ENCODE measurements around the gene THSD4. TPM values are rescaled to one million over a fixed set of nuclear protein-coding genes. Genes with fewer than 3 reads are reported as not detected.
A peak's percentile ranks its signal among the peaks of the same experiment; 100 is the strongest.

THSD4 gene
- total RNA-seq, 1 donor from 2014 or later, result 21.1 TPM

GRCh38 chr15:71788646-71789579, 673.6 kb downstream of the THSD4 start:
- intact Hi-C loops (cut with DNase I), result no loop called here
- DNase-seq (ENCODE audit: low spot score) (peak; percentile 19), ATAC-seq (no peak)

DNA sequence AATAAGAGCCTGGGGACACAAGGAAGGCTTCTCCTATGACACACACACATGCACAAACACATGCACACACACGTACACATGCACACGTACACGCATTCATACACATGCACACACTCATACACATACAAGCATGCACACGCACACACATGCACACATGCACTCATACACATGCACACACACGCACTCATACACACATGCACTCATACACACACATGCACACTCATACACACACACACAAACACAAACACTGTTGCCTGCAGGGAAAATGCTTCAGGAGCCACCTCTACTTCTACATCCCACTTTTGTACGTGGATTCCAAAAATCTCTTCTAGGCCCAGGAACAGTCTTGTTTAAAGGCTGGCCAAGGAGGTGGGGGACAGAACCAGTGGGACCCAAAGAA, 674.3 kb downstream of the THSD4 start:
- ATAC-seq (no peak), DNase-seq (ENCODE audit: low spot score) (no peak)
- intact Hi-C loops (cut with DNase I), result no loop called here

DNA sequence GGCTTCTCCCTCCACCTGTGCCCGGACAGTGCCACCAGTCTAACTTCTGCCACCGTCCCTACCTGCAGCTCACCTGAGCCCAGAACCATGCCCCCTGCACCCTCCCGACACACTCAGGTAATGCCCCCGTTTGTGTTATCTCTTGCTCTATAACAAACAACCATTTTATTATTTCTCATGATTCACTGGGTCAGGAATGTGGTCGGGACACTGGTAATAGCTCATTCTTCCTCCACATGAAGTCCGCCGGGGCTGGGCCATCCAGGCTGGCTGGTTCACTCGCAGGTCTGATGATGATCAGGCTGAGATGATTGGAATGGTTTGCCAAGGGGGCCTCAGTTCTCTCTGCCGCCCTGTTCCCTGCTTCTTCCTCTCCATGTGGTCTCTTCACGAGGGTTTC, 674.8 kb downstream of the THSD4 start:
- ATAC-seq, result no peak
- DNase-seq (ENCODE audit: low spot score), result peak; percentile 43
- intact Hi-C loops (cut with DNase I), result no loop called here

DNA sequence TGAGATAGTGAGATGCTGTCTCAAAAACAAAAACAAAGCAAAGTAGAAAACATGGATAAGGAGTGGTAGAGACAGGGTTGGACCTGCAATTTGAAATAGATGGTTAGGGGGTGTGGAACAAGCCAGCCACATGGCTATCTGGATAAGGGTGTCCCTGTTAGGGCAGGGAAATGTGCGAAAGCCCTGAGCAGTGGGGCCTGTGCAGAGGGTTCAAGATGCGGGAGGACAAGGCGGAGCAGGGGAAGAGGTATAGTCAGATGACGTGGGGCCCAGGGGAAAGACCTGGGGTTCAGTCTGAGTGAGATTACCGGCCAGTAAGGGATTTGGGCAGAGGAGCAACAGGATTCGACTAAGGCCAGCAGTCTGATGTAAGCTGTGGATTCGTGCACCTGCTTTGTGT, 676.7 kb downstream of the THSD4 start:
- intact Hi-C loops (cut with DNase I), result no loop called here

GRCh38 chr15:71792521-71792920, 677.2 kb downstream of the THSD4 start:
- DNase-seq (ENCODE audit: low spot score), result no peak
- ATAC-seq, result no peak
- intact Hi-C loops (cut with DNase I), result no loop called here

More for the DNA sequence above, 676.7 kb downstream of the THSD4 start:
- no peak for ATAC-seq
- DNase-seq (ENCODE audit: low spot score), result no peak

DNA sequence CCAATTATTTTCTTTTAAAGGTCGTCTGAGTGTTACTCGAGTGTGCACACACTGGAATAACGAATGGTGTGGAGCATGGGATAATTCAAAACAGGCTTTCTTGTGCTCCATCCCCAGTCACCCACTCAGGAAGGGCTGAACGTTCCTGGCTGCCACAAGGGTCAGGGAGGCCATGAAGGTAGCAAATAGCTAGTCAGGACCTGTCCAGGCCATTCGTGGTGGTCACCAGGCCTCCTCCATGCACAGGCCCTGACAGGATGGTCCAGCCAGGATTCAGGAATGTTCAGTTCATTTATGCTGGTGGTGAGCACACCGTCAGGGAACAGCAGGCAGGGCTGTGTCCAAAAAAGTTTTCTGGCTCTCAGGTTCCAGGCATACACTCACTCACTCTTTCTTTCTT, 683.4 kb downstream of the THSD4 start:
- intact Hi-C loops (cut with DNase I), result no loop called here
- DNase-seq (ENCODE audit: low spot score) (no peak), ATAC-seq (no peak)

- intact Hi-C loops (cut with DNase I), result loop anchor here (5.0 to 10.0 kb wide), 2 partner anchors 53 to 355 kb away; no protein-coding TSS in a partner anchor
- ATAC-seq, result no peak
Observed at GRCh38 chr15:71800190-71800589, 684.9 kb downstream of the THSD4 start.

DNA sequence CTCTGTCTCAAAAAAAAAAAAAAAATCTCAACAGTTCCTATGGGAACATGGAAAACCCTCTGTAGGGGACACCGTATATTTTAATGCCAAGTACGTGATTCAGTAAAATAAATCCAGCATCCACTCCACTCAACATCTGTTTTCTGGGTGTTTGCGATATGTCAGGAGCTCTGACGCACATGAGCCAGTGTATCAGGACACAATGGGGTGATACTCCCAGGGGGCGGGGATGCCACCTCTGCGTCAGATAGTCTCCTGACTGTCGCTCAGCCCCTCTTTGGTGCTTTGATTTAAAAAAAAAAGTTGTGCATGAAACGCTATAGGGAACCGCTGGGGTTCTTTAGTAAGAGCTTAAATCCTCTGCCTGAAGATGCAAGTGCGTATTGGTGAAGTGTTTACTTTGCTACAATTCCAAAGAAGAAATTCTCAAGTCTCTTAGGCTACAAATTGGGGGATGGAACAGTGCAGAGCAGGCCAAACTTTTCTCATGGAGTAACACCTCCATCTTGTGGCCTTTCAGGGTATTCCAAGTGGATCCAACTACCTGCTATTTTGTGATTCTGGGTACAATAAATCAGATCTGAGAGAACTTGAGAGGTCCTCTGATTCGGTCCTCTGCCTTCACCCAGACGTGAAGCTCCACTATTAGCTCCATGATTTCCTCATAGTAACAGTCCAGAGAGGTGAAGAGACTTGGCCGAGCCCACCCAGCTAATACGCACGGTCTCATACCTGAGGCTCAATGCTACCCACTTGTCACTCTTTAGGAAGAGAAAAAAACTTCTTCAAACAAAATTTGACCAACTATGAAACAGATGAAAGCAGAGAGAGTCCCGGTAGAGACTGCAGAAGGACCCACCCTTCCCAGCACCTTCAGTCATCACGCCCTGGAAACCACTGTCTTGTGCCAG, 685.8 kb downstream of the THSD4 start:
- intact Hi-C loops (cut with DNase I), result loop anchor here (5.0 to 10.0 kb wide), 2 partner anchors 54 to 356 kb away; no protein-coding TSS in a partner anchor
- ATAC-seq, result peak; percentile 91
- DNase-seq (ENCODE audit: low spot score), result no peak

More at GRCh38 chr15:71800190-71800589, 684.9 kb downstream of the THSD4 start:
- DNase-seq (ENCODE audit: low spot score), result no peak

DNA sequence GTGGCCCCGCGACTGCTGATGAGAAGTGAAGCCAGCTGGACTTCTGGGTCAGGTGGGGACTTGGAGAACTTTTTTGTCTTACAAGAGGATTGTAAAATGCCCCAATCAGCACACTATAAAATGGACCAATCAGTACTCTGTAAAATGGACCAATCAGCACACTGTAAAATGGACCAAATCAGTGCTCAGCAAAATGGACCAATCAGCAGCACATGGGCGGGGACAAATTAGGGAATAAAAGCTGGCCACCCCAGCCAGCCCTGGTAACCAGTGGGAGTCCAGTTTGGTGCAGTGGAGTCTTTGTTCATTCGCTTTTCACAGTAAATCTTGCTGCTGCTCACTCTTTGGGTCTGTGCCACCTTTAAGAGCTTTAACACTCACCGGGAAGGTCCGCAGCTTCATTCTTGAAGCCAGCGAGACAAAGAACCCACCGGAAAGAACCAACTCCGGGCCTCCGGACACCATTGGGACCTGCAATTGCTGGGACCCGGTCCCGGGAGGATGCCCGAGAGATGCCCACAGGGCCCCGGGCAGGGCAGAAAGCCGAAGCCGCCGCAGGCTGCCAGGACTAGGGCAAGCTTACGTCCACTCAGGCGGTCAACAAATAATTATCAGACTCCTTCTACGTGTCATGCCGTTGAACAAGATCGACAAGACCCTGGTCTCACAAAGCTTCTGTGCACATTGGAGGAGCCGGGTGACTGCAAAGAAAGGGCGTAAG, 686.8 kb downstream of the THSD4 start:
- no peak for ATAC-seq
- intact Hi-C loops (cut with DNase I), result loop anchor here (5.0 to 10.0 kb wide), 2 partner anchors 55 to 357 kb away; no protein-coding TSS in a partner anchor

DNA sequence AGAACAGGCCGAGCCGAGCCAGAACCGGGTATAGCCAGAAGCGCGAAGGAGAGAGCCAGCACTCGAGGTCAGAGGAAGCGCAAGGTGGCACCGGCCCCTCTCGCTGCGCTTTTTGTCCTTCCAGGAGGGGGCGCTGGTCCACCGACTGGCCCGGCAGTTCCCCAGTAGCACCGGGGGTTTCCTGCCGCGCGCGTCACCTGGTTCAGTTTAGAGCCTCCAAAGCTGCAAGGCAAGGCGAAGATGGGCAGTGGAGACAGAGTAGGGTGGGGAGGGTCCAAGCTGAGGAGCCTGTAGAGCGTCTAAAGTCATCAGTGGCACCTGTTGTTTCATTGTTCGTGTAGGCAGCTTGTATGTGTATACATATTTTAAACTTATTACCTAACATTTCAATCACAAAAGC, 687.5 kb downstream of the THSD4 start:
- no peak for ATAC-seq
- DNase-seq (ENCODE audit: low spot score), result no peak
- intact Hi-C loops (cut with DNase I), result loop anchor here (5.0 to 10.0 kb wide), 2 partner anchors 55 to 358 kb away; no protein-coding TSS in a partner anchor

More for the DNA sequence above, 686.8 kb downstream of the THSD4 start:
- DNase-seq (ENCODE audit: low spot score), result no peak

DNA sequence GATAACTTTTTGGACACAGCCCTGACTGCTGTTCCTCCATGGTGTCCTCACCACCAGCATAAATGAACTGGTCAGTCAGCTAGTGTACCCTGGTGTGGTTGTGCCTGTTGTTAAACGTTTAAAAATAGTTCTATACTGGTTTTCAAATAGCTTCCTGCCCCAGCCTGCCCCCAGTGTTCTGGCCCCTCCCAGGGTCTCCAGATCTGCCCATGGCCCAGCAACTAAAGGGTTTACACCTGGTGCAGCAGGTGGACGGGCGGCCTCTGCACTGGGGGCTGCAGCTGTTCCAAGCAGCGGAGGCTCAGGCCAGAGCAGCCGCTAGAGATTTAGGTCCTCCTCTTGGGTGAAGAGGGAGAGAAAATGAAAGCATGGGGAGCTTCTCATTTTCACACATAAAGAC, 689.0 kb downstream of the THSD4 start:
- no peak for DNase-seq (ENCODE audit: low spot score)
- intact Hi-C loops (cut with DNase I), result loop anchor here (5.0 to 10.0 kb wide), 2 partner anchors 57 to 359 kb away; no protein-coding TSS in a partner anchor
- ATAC-seq, result no peak

DNA sequence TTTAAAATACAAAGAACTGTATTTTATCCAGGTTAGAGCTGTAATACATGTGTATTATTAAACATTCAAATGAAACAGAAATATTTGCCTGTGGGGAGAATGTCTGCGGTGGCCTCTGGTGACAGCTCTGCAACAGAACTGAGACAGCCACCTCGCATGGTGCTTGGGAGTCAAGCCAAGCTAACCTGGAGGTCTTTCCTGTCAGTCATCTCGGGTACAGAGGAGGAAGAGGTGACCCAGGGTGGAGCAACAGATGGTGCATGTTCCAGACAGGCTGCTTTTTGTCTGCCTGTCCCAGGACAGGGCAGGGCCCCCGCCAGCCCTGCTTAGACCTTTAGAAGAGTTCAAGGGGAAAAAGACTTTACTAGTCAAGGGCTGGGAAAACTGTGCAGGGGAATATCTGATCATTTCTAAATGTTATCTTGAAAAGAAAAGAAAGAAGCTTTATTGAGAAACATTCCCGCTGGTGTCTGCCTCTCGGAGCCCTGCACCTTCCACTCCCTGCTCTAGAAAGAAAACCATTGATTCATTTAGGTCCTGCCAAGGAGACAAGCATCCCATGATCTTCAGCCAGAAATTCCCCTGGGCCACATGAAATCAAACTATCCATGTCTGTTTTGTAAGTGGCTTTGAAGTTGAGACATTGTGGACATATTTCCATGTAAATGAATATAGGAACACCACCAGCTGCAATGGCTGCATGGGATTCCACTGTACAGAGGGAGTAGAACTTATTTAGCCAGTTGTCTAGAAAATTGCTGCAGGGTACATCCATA, 689.6 kb downstream of the THSD4 start:
- intact Hi-C loops (cut with DNase I), result loop anchor here (5.0 to 10.0 kb wide), 2 partner anchors 58 to 360 kb away; no protein-coding TSS in a partner anchor
- no peak for ATAC-seq
- no peak for DNase-seq (ENCODE audit: low spot score)

- DNase-seq (ENCODE audit: low spot score) (no peak), ATAC-seq (peak; percentile 8)
- intact Hi-C loops (cut with DNase I), result loop anchor here (10.0 kb wide), 1 partner anchor 362 kb away; no protein-coding TSS in a partner anchor
Observed at GRCh38 chr15:71806452-71806931, 691.2 kb downstream of the THSD4 start.

DNA sequence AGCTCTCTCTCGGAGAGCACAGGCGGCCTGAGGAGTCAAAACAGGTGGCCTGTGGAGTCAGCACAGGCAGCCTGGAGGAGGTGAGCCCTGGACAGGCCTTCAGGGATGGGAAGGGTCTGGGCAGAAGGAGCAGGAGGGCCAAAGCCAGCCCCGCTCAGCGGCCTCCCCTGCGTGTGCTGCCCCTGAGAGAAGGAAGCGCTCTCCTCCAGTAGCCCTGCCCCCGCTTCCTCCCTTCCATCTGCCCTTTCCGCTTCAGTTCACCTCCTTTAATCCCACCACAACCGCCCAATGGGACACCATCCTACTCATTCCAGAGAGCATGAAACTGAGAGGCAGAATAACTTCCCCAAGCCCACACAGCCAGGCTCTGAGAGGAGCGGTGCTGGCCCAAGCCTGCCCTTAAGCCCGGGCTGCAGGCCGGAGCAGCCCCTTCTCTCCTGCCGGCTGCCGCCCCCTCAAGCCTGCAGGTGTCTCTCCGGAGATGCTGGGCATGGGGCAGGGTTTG, 691.9 kb downstream of the THSD4 start:
- intact Hi-C loops (cut with DNase I), result loop anchor here (10.0 kb wide), 1 partner anchor 362 kb away; no protein-coding TSS in a partner anchor
- DNase-seq (ENCODE audit: low spot score) (no peak), ATAC-seq (peak; percentile 26)

DNA sequence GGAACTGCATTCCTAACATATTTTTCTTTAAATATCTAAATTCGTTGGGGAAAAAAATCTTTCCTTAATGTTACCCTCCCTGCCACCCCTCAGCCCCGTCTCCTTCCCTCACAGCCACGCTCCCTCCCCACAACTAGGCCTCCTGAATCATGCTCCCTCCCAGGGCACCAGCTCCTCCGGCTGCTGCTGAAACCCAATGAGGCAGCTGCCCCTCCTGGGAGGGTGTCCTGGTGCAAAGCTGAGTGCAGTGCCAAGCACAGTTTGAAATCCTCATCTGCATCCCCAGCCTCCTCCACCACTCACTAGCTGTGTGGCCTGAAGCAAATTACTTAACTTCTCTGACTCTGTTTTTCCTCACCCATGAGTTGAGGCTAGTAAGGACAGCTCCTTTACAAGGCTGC, 692.4 kb downstream of the THSD4 start:
- ATAC-seq, result no peak

GRCh38 chr15:71808311-71809020, 693.2 kb downstream of the THSD4 start:
- no peak for DNase-seq (ENCODE audit: low spot score)
- intact Hi-C loops (cut with DNase I), result loop anchor here (10.0 kb wide), 1 partner anchor 364 kb away; no protein-coding TSS in a partner anchor
- ATAC-seq, result no peak

More for the DNA sequence above, 692.4 kb downstream of the THSD4 start:
- intact Hi-C loops (cut with DNase I), result loop anchor here (10.0 kb wide), 1 partner anchor 363 kb away; no protein-coding TSS in a partner anchor
- no peak for DNase-seq (ENCODE audit: low spot score)
